Nephron progenitor cell (in vitro differentiated cells): Measurements from ENCODE around the gene ERF.
A peak's percentile ranks its signal among the peaks of the same experiment; 100 is the strongest.

Experiments used
- DNase-seq: peaks from one replicate; pipeline ENCODE4 v3.0.0; 2021
- H3K27ac Mint-ChIP-seq: 2 replicates; pipeline ENCODE4 v1.8.0; 2021; ENCODE audit warnings: mild to moderate bottlenecking, moderate library complexity, mixed read lengths
- H3K27me3 Mint-ChIP-seq: 2 replicates; pipeline ENCODE4 v1.8.0; 2021; ENCODE audit warnings: mild to moderate bottlenecking, low read depth, mixed read lengths; ENCODE audit not compliant: poor library complexity
- H3K36me3 Mint-ChIP-seq: 2 replicates; pipeline ENCODE4 v1.8.0; 2021; ENCODE audit warnings: low read depth, mixed read lengths
- H3K4me1 Mint-ChIP-seq: 2 replicates; pipeline ENCODE4 v1.8.0; 2021; ENCODE audit warnings: mixed read lengths
- H3K4me3 Mint-ChIP-seq: 2 replicates; pipeline ENCODE4 v1.8.0; 2021; ENCODE audit warnings: mild to moderate bottlenecking, moderate library complexity, mixed read lengths
- H3K9me3 Mint-ChIP-seq: 2 replicates; pipeline ENCODE4 v1.8.0; 2021; ENCODE audit warnings: mild to moderate bottlenecking, moderate library complexity, mixed read lengths
- TF ChIP-seq, protein P1 (sequence below): fragments of 200-600 bp; sonication (generic); IDR thresholded peaks from 2 replicates; pipeline ENCODE4 v1.5.0; 2021; ENCODE audit warnings: antibody characterized with exemption

The ERF gene

DNA sequence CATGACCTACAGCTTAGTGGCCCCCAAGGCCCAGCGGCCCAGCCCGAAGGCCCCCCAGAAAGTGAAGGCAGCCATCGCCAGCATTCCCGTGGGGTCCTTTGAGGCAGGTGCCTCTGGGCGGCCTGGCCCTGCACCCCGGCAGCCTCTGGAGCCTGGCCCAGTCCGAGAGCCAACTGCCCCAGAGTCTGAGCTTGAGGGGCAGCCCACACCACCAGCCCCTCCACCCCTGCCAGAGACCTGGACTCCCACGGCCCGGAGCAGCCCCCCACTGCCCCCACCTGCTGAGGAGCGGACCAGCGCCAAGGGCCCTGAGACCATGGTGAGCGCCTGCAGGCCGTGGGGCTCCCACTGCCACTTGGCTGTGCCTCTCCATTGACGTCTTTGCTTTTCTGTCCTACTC lies 38.0 kb upstream of the ERF start:
- TF ChIP-seq, protein P1, sequence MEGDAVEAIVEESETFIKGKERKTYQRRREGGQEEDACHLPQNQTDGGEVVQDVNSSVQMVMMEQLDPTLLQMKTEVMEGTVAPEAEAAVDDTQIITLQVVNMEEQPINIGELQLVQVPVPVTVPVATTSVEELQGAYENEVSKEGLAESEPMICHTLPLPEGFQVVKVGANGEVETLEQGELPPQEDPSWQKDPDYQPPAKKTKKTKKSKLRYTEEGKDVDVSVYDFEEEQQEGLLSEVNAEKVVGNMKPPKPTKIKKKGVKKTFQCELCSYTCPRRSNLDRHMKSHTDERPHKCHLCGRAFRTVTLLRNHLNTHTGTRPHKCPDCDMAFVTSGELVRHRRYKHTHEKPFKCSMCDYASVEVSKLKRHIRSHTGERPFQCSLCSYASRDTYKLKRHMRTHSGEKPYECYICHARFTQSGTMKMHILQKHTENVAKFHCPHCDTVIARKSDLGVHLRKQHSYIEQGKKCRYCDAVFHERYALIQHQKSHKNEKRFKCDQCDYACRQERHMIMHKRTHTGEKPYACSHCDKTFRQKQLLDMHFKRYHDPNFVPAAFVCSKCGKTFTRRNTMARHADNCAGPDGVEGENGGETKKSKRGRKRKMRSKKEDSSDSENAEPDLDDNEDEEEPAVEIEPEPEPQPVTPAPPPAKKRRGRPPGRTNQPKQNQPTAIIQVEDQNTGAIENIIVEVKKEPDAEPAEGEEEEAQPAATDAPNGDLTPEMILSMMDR: no peak
- peaks cover 26% of the 10 kb centered on the region for H3K4me1 Mint-ChIP-seq
- peak overlapping the region; percentile 10 for H3K4me3 Mint-ChIP-seq
- H3K9me3 Mint-ChIP-seq: no peaks in the 10 kb centered on the region
- H3K36me3 Mint-ChIP-seq: peaks cover 32% of the 10 kb centered on the region
- no peak for DNase-seq
- peak overlapping the region; percentile 99 for H3K27ac Mint-ChIP-seq
- peaks cover 7% of the 10 kb centered on the region for H3K27me3 Mint-ChIP-seq

DNA sequence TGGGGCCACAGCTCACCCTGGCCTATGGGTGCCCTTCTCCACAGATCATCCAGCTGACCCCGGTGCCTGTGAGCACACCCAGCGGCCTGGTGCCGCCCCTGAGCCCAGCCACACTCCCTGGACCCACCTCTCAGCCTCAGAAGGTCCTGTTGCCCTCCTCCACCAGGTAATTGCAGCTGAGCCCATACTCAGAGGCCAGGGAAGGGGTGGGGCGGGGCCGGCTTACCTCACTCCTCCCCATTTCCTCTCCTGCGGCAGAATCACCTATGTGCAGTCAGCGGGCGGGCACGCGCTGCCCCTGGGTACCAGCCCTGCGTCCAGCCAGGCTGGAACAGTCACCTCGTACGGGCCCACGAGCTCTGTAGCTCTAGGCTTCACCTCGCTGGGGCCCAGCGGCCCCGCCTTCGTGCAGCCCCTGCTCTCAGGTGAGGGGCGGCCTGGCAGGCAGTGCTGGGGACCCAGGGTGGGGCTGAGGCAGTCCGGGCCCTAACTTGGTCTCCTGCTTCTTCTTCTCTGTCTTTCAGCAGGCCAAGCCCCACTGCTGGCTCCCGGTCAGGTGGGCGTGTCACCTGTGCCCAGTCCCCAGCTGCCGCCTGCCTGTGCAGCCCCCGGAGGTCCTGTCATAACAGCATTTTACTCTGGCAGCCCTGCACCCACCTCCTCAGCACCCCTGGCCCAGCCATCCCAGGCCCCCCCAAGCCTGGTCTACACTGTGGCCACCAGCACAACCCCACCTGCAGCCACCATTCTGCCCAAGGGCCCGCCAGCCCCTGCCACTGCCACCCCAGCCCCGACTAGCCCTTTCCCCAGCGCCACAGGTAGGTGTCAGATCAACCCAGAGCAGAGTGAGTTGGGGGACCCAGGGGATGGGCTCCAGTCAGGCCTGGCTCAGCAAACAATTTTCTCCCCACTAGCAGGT lies 37.4 kb upstream of the ERF start:
- Mint-ChIP-seq H3K27me3 (peaks cover 7% of the 10 kb centered on the region), H3K4me1 (peaks cover 27% of the 10 kb centered on the region), H3K27ac (no peak overlapping the region), H3K9me3 (no peaks in the 10 kb centered on the region), H3K4me3 (no peak overlapping the region), H3K36me3 (peaks cover 32% of the 10 kb centered on the region)
- DNase-seq: no peak
- TF ChIP-seq, protein P1: no peak

DNA sequence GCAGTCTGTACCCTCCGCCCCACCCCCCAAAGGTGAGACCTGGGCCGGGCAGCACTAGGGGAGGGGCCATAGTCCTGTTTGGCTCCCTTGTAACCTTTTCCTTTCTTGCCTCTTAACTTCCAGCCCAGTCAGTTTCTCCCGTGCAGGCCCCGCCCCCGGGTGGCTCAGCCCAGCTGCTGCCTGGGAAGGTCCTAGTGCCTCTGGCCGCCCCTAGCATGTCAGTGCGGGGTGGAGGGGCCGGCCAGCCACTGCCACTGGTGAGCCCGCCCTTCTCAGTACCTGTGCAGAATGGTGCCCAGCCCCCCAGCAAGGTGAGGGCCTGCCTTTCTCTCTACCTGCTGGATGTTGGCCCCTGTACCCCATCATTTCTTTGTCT lies 36.5 kb upstream of the ERF start:
- TF ChIP-seq, protein P1: no peak
- peak overlapping the region; percentile 20 for H3K27ac Mint-ChIP-seq
- no peak overlapping the region for H3K4me3 Mint-ChIP-seq

DNA sequence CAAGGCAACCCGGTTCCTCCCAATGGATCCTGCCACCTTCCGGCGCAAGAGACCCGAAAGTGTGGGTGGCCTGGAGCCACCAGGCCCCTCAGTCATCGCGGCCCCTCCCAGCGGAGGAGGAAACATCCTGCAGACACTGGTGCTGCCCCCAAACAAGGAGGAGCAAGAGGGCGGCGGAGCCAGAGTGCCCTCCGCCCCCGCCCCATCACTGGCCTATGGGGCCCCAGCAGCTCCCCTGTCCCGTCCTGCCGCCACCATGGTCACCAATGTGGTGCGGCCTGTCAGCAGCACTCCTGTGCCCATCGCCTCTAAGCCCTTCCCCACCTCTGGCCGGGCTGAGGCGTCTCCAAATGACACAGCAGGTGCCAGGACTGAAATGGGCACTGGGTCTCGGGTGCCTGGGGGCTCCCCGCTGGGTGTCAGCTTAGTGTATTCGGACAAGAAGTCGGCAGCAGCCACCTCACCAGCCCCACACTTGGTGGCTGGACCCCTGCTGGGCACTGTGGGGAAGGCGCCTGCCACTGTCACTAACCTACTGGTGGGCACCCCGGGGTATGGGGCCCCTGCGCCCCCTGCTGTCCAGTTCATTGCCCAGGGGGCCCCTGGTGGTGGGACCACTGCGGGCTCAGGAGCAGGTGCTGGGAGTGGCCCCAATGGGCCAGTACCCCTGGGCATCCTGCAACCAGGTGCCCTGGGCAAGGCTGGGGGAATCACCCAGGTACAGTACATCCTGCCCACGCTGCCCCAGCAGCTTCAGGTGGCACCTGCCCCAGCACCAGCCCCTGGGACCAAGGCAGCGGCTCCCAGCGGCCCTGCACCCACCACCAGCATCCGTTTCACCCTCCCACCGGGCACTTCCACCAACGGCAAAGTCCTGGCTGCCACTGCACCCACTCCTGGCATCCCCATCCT lies 35.9 kb upstream of the ERF start:
- H3K36me3 Mint-ChIP-seq: peaks cover 27% of the 10 kb centered on the region
- no peak overlapping the region for H3K27ac Mint-ChIP-seq
- DNase-seq: peak; percentile 64
- H3K9me3 Mint-ChIP-seq: no peaks in the 10 kb centered on the region
- H3K27me3 Mint-ChIP-seq: peaks cover 4% of the 10 kb centered on the region
- H3K4me3 Mint-ChIP-seq: no peak overlapping the region
- TF ChIP-seq, protein P1: peak; percentile 59
- peaks cover 36% of the 10 kb centered on the region for H3K4me1 Mint-ChIP-seq

More for the DNA sequence above, 36.5 kb upstream of the ERF start:
- DNase-seq: no peak
- Mint-ChIP-seq H3K27me3 (peaks cover 7% of the 10 kb centered on the region), H3K4me1 (peaks cover 29% of the 10 kb centered on the region), H3K9me3 (no peaks in the 10 kb centered on the region), H3K36me3 (peaks cover 27% of the 10 kb centered on the region)

DNA sequence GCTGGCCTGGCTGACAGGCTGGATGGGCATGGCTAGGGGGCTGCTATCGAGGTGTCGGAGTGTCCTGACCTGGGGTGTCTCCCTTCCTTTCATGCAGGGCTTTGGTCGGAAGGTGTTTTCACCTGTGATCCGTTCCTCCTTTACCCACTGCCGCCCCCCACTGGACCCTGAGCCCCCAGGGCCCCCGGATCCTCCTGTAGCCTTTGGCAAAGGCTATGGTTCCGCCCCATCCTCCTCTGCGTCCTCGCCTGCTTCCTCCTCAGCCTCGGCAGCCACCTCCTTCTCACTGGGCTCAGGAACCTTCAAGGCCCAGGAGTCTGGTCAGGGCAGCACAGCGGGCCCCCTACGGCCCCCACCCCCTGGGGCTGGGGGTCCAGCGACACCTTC lies 35.2 kb upstream of the ERF start:
- no peaks in the 10 kb centered on the region for H3K9me3 Mint-ChIP-seq
- H3K4me1 Mint-ChIP-seq: peaks cover 42% of the 10 kb centered on the region
- TF ChIP-seq, protein P1: no peak
- H3K36me3 Mint-ChIP-seq: peaks cover 27% of the 10 kb centered on the region
- H3K27ac Mint-ChIP-seq: no peak overlapping the region
- no peak for DNase-seq
- peaks cover 4% of the 10 kb centered on the region for H3K27me3 Mint-ChIP-seq
- H3K4me3 Mint-ChIP-seq: no peak overlapping the region
